ENCODE data around the gene AACS. TPM values are rescaled to one million over a fixed set of nuclear protein-coding genes. Genes with fewer than 3 reads are reported as not detected.
"Not testable (repeated sequence)": the region's sequence is repeated elsewhere in the genome, so short reads cannot be mapped to it uniquely, and the experiment has no call there.

Gene AACS
- total RNA-seq, 1 experiment from 2014 or later, result 31.3 TPM

GRCh38 chr12:125110641-125111360 lies 45.6 kb downstream of the AACS start:
- H3K9me3 Mint-ChIP-seq (ENCODE audit: unreplicated experiment), result no peaks in the 10 kb centered on the region
- no peaks in the 10 kb centered on the region for H3K4me1 ChIP-seq
- H3K27me3 Mint-ChIP-seq (ENCODE audit: insufficient read depth, unreplicated experiment), result no peaks in the 10 kb centered on the region
- BruUV-seq (replicated peaks), result no TSS peak
- H3K4me1 Mint-ChIP-seq (ENCODE audit: low read depth, unreplicated experiment), result no peaks in the 10 kb centered on the region
- ChIA-PET POLR2A (no interaction called here), CTCF (no interaction called here)
- H3K4me3 ChIP-seq (ENCODE audit: low read depth, low read length), result no peak overlapping the region
- H3K27ac Mint-ChIP-seq (ENCODE audit: unreplicated experiment), result no peak overlapping the region
- no peak for TF ChIP-seq CTCF (IDR thresholded peaks at IDR 0.05; ENCODE audit: insufficient read depth in 1 of 2, low read depth in 1 of 2, low read length in 1 of 2, severe bottlenecking in 1 of 2, unreplicated experiment in 1 of 2)
- intact Hi-C loops (cut with micrococcal nuclease; ENCODE audit: unreplicated experiment), result no loop called here
- no peak for DNase-seq
- peaks cover 37% of the 10 kb centered on the region for H3K36me3 Mint-ChIP-seq (ENCODE audit: insufficient read depth, unreplicated experiment)
- H3K36me3 ChIP-seq (ENCODE audit: control insufficient read depth, insufficient read depth, low read length), result peaks cover 1% of the 10 kb centered on the region; the same call in 1 of the 2 replicates
- no peaks in the 10 kb centered on the region for H3K27me3 ChIP-seq (replicated peaks; ENCODE audit: control insufficient read depth, insufficient read depth, low read length)
- H3K9me3 ChIP-seq, result no peaks in the 10 kb centered on the region
- no peak overlapping the region for H3K4me3 Mint-ChIP-seq (ENCODE audit: unreplicated experiment)

- Histone ChIP-seq H3K9me3 (no peaks in the 10 kb centered on the region), H3K4me3 (ENCODE audit: low read depth, low read length) (no peak overlapping the region), H3K27me3 (replicated peaks; ENCODE audit: control insufficient read depth, insufficient read depth, low read length) (no peaks in the 10 kb centered on the region), H3K36me3 (ENCODE audit: control insufficient read depth, insufficient read depth, low read length) (peaks cover 1% of the 10 kb centered on the region; the same call in 1 of the 2 replicates), H3K4me1 (no peaks in the 10 kb centered on the region)
- H3K27ac Mint-ChIP-seq (ENCODE audit: unreplicated experiment), result no peak overlapping the region
- no peak overlapping the region for H3K4me3 Mint-ChIP-seq (ENCODE audit: unreplicated experiment)
- no peak for TF ChIP-seq CTCF (IDR thresholded peaks at IDR 0.05; ENCODE audit: insufficient read depth in 1 of 2, low read depth in 1 of 2, low read length in 1 of 2, severe bottlenecking in 1 of 2, unreplicated experiment in 1 of 2)
- no peak for DNase-seq
- H3K27me3 Mint-ChIP-seq (ENCODE audit: insufficient read depth, unreplicated experiment), result no peaks in the 10 kb centered on the region
- H3K9me3 Mint-ChIP-seq (ENCODE audit: unreplicated experiment), result no peaks in the 10 kb centered on the region
- CTCF ChIA-PET, result no interaction called here
- no TSS peak for BruUV-seq (replicated peaks)
- intact Hi-C loops (cut with micrococcal nuclease; ENCODE audit: unreplicated experiment), result no loop called here
- POLR2A ChIA-PET, result no interaction called here
- peaks cover 35% of the 10 kb centered on the region for H3K36me3 Mint-ChIP-seq (ENCODE audit: insufficient read depth, unreplicated experiment)
- H3K4me1 Mint-ChIP-seq (ENCODE audit: low read depth, unreplicated experiment), result no peaks in the 10 kb centered on the region
These were observed 46.2 kb downstream of the AACS start for GRCh38 chr12:125111403-125111802.

GRCh38 chr12:125112614-125113013 lies 47.4 kb downstream of the AACS start:
- H3K36me3 ChIP-seq (ENCODE audit: control insufficient read depth, insufficient read depth, low read length); H3K4me1 ChIP-seq; H3K27me3 ChIP-seq (replicated peaks; ENCODE audit: control insufficient read depth, insufficient read depth, low read length); H3K9me3 Mint-ChIP-seq (ENCODE audit: unreplicated experiment); intact Hi-C loops (cut with micrococcal nuclease; ENCODE audit: unreplicated experiment); H3K27me3 Mint-ChIP-seq (ENCODE audit: insufficient read depth, unreplicated experiment); H3K27ac Mint-ChIP-seq (ENCODE audit: unreplicated experiment); H3K4me3 ChIP-seq (ENCODE audit: low read depth, low read length); H3K4me1 Mint-ChIP-seq (ENCODE audit: low read depth, unreplicated experiment); BruUV-seq (replicated peaks); POLR2A ChIA-PET; CTCF ChIA-PET; H3K9me3 ChIP-seq; DNase-seq; H3K4me3 Mint-ChIP-seq (ENCODE audit: unreplicated experiment): not testable (repeated sequence)
- H3K36me3 Mint-ChIP-seq (ENCODE audit: insufficient read depth, unreplicated experiment), result peaks cover 27% of the 10 kb centered on the region
